Forelimb muscle (tissue), 1 donor: ENCODE results near the gene ACSF3. TPM values are rescaled to one million over a fixed set of nuclear protein-coding genes. Genes with fewer than 3 reads are reported as not detected.

Source experiments
- DNase-seq: peaks from one replicate; pipeline ENCODE4 v3.0.0-alpha.2; 2013; ENCODE audit warnings: low read depth
- polyA plus RNA-seq: library from polyadenylated mRNA; unstranded; fragments of 120-200 nt; gene quantifications from one replicate; pipeline ENCODE4 v1.2.1, GENCODE V29; 2013; ENCODE audit not compliant: insufficient read length

Gene ACSF3
- polyA plus RNA-seq, 1 donor: 15.1 TPM

- no peak for DNase-seq
These were observed 1.2 kb downstream of the ACSF3 start for GRCh38 chr16:89094880-89095258.

GRCh38 chr16:89095491-89095951, 1.9 kb downstream of the ACSF3 start:
- DNase-seq: no peak

- DNase-seq: no peak
These were observed 2.5 kb downstream of the ACSF3 start for GRCh38 chr16:89096042-89096717.

GRCh38 chr16:89096768-89097391, 3.2 kb downstream of the ACSF3 start:
- no peak for DNase-seq

- DNase-seq: no peak
These were observed 3.7 kb downstream of the ACSF3 start for GRCh38 chr16:89097392-89097772.

GRCh38 chr16:89098767-89099430, 5.2 kb downstream of the ACSF3 start:
- no peak for DNase-seq

- DNase-seq: no peak
These were observed 6.3 kb downstream of the ACSF3 start for GRCh38 chr16:89099905-89100304.

GRCh38 chr16:89100601-89101302, 7.1 kb downstream of the ACSF3 start:
- no peak for DNase-seq

GRCh38 chr16:89101303-89102040, 7.8 kb downstream of the ACSF3 start:
- no peak for DNase-seq

- no peak for DNase-seq
These were observed 8.4 kb downstream of the ACSF3 start for GRCh38 chr16:89102041-89102471.

- no peak for DNase-seq
These were observed 8.9 kb downstream of the ACSF3 start for GRCh38 chr16:89102481-89103073.

GRCh38 chr16:89103156-89103555, 9.5 kb downstream of the ACSF3 start:
- DNase-seq: no peak

GRCh38 chr16:89103781-89104180, 10.1 kb downstream of the ACSF3 start:
- DNase-seq: no peak

GRCh38 chr16:89104303-89104702, 10.7 kb downstream of the ACSF3 start:
- DNase-seq: no peak

GRCh38 chr16:89104930-89105571, 11.4 kb downstream of the ACSF3 start:
- no peak for DNase-seq

- DNase-seq: no peak
These were observed 12.0 kb downstream of the ACSF3 start for GRCh38 chr16:89105599-89106151.

- DNase-seq: no peak
These were observed 13.0 kb downstream of the ACSF3 start for GRCh38 chr16:89106533-89107202.

- no peak for DNase-seq
These were observed 13.5 kb downstream of the ACSF3 start for GRCh38 chr16:89107203-89107582.

- DNase-seq: no peak
These were observed 14.8 kb downstream of the ACSF3 start for GRCh38 chr16:89108416-89108815.

GRCh38 chr16:89110641-89111040, 17.0 kb downstream of the ACSF3 start:
- DNase-seq: no peak
